ENCODE results near the gene GNAT2. TPM values are rescaled to one million over a fixed set of nuclear protein-coding genes. Genes with fewer than 3 reads are reported as not detected.

GNAT2 gene
- total and polyA plus RNA-seq, 7 donors = 0.10 TPM; not detected in 6

- peak; percentile 90 for DNase-seq
- no peak overlapping the region for H3K4me3 ChIP-seq
- H3K27ac ChIP-seq = no peak overlapping the region
- TF ChIP-seq CTCF (IDR thresholded peaks at IDR 0.05) (peak; percentile 78 to 99 (median 86)), POLR2AphosphoS5 (IDR thresholded peaks at IDR 0.05) (no peak)
- no peaks in the 10 kb centered on the region for H3K36me3 ChIP-seq
- H3K27me3 ChIP-seq = no peaks in the 10 kb centered on the region
- 43 to 44% methylated on average over 5 of the region's 5 CpGs for WGBS, 2 donors
- intact Hi-C loops (cut with DNase I) = loop anchor here (5.0 kb wide), 3 partner anchors 47 to 342 kb away; partner anchors contain the start of genes AHCYL1 and GSTM1
- H3K4me1 ChIP-seq = peaks cover 0 to 23% (median 19%) of the 10 kb centered on the region in 4 donors
- no peaks in the 10 kb centered on the region for H3K9me3 ChIP-seq
These were observed 21.0 kb upstream of the GNAT2 start for GRCh38 chr1:109640285-109640865.

GRCh38 chr1:109639841-109640184 is 20.4 kb upstream of the GNAT2 start:
- no peak for DNase-seq
- H3K27ac ChIP-seq = no peak overlapping the region
- H3K4me1 ChIP-seq = peaks cover 0 to 23% (median 19%) of the 10 kb centered on the region in 4 donors

GRCh38 chr1:109639063-109639840 is 19.8 kb upstream of the GNAT2 start:
- no peak for TF ChIP-seq CTCF (IDR thresholded peaks at IDR 0.05)
- no peak for TF ChIP-seq POLR2AphosphoS5 (IDR thresholded peaks at IDR 0.05)
- no peak for TF ChIP-seq POLR2A (IDR thresholded peaks at IDR 0.05)
- no peak for TF ChIP-seq EP300 (IDR thresholded peaks at IDR 0.05)
- DNase-seq = no peak
- H3K27me3 ChIP-seq = no peaks in the 10 kb centered on the region
- H3K36me3 ChIP-seq = no peaks in the 10 kb centered on the region
- peaks cover 0 to 23% (median 19%) of the 10 kb centered on the region in 4 donors for H3K4me1 ChIP-seq
- intact Hi-C loops (cut with DNase I) = no loop called here
- H3K4me3 ChIP-seq = no peak overlapping the region
- H3K9me3 ChIP-seq = no peaks in the 10 kb centered on the region
- WGBS, 2 donors = 82 to 88% methylated on average over 9 of the region's 9 CpGs
- no peak overlapping the region for H3K27ac ChIP-seq

More at GRCh38 chr1:109639841-109640184, 20.4 kb upstream of the GNAT2 start:
- 56 to 61% methylated on average over 6 of the region's 6 CpGs for WGBS, 2 donors
- intact Hi-C loops (cut with DNase I) = loop anchor here (5.0 kb wide), 3 partner anchors 47 to 342 kb away; partner anchors contain the start of genes AHCYL1 and GSTM1
- Histone ChIP-seq H3K27me3 (no peaks in the 10 kb centered on the region), H3K4me3 (no peak overlapping the region), H3K36me3 (no peaks in the 10 kb centered on the region), H3K9me3 (no peaks in the 10 kb centered on the region)
- TF ChIP-seq POLR2A (IDR thresholded peaks at IDR 0.05) (no peak), EP300 (IDR thresholded peaks at IDR 0.05) (no peak), CTCF (IDR thresholded peaks at IDR 0.05) (no peak)

- H3K4me1 ChIP-seq = peaks cover 0 to 20% (median 15%) of the 10 kb centered on the region in 4 donors
- H3K9me3 ChIP-seq = no peaks in the 10 kb centered on the region
- WGBS, 2 donors = 89 to 94% methylated on average over 7 of the region's 7 CpGs
- no peaks in the 10 kb centered on the region for H3K36me3 ChIP-seq
- no peak overlapping the region for H3K4me3 ChIP-seq
- peak; percentile 21 for DNase-seq
- H3K27ac ChIP-seq = no peak overlapping the region
- H3K27me3 ChIP-seq = no peaks in the 10 kb centered on the region
- no peak for TF ChIP-seq POLR2AphosphoS5 (IDR thresholded peaks at IDR 0.05)
- intact Hi-C loops (cut with DNase I) = no loop called here
These were observed 18.0 kb upstream of the GNAT2 start for GRCh38 chr1:109637446-109637845.

- Histone ChIP-seq H3K27me3 (no peaks in the 10 kb centered on the region), H3K36me3 (peaks cover 0 to 2% (median under 1%) of the 10 kb centered on the region in 4 donors), H3K27ac (no peak overlapping the region), H3K4me1 (peaks cover 0 to 20% (median 16%) of the 10 kb centered on the region in 4 donors), H3K9me3 (no peaks in the 10 kb centered on the region), H3K4me3 (no peak overlapping the region)
- peak; percentile 65 for DNase-seq
- intact Hi-C loops (cut with DNase I) = no loop called here
- TF ChIP-seq POLR2AphosphoS5 (IDR thresholded peaks at IDR 0.05) (no peak), EP300 (IDR thresholded peaks at IDR 0.05) (no peak), CTCF (IDR thresholded peaks at IDR 0.05) (no peak), POLR2A (IDR thresholded peaks at IDR 0.05) (no peak)
- WGBS, 2 donors = 65 to 73% methylated on average over 9 of the region's 9 CpGs
These were observed 17.0 kb upstream of the GNAT2 start for GRCh38 chr1:109636201-109636952.
